OCI-LY7 (cell line): Measurements from ENCODE around the gene VPS9D1. TPM values are rescaled to one million over a fixed set of nuclear protein-coding genes. Genes with fewer than 3 reads are reported as not detected.

Experiments used
- BruUV-seq: library from RNA; stranded (reverse); fragments of 400-500 nt; replicated peaks from 2 replicates; lab custom pipeline; 2021; lab: Mats Ljungman, UMichigan
- CTCF ChIA-PET: fragments of 300-600 bp; sonication (Branson Sonifier 250); formaldehyde crosslinking; loops from one replicate; lab custom pipeline; 2022; ENCODE audit warnings: antibody characterized with exemption; ENCODE audit not compliant: unreplicated experiment; lab: Charles Lee
- POLR2A ChIA-PET: fragments of 300-600 bp; sonication (Branson Sonifier 250); formaldehyde crosslinking; loops from one replicate; lab custom pipeline; 2022; ENCODE audit warnings: antibody characterized with exemption; lab: Charles Lee
- DNase-seq: peaks from one replicate; pipeline ENCODE4 v3.0.0-alpha.2; 2015; ENCODE audit warnings: low spot score
- H2AFZ ChIP-seq: fragments of 200-600 bp; sonication (generic), shearing (Covaris generic); 2 replicates; pipeline ENCODE4 v1.6.1; 2014; ENCODE audit warnings: mild to moderate bottlenecking, antibody characterized with exemption, low read length, moderate library complexity
- H3K27ac ChIP-seq: fragments of 200-600 bp; sonication (generic); 2 replicates; pipeline ENCODE4 v1.5.1; 2014; ENCODE audit warnings: mixed run types, low read depth, mild to moderate bottlenecking, moderate library complexity, low read length, inconsistent platforms; ENCODE audit not compliant: poor library complexity, severe bottlenecking
- H3K36me3 ChIP-seq: fragments of 200-600 bp; sonication (generic); 2 replicates; pipeline ENCODE4 v1.6.1; 2014; ENCODE audit warnings: mild to moderate bottlenecking, antibody characterized with exemption, low read length, moderate library complexity, mixed read lengths; ENCODE audit not compliant: insufficient read depth
- H3K4me1 ChIP-seq: fragments of 200-600 bp; sonication (generic); 2 replicates; pipeline ENCODE4 v1.5.1; 2014; ENCODE audit warnings: mild to moderate bottlenecking, low read length; ENCODE audit not compliant: insufficient read depth, poor library complexity, severe bottlenecking
- H3K4me2 ChIP-seq: fragments of 200-600 bp; sonication (generic); 2 replicates; pipeline ENCODE4 v1.6.1; 2014; ENCODE audit warnings: mild to moderate bottlenecking, low read length
- H3K4me3 ChIP-seq: fragments of 200-600 bp; sonication (generic); 2 replicates; pipeline ENCODE4 v1.5.1; 2014; ENCODE audit warnings: mild to moderate bottlenecking, low read depth, low read length; ENCODE audit not compliant: poor library complexity, severe bottlenecking
- H3K79me2 ChIP-seq: fragments of 200-600 bp; sonication (generic); 2 replicates; pipeline ENCODE4 v1.6.1; 2016; ENCODE audit warnings: low read depth, mild to moderate bottlenecking, low read length, moderate library complexity, mixed read lengths; ENCODE audit not compliant: insufficient read depth
- H3K9me2 ChIP-seq: fragments of 200-600 bp; sonication (generic); 2 replicates; pipeline ENCODE4 v1.6.1; 2016; ENCODE audit warnings: mild to moderate bottlenecking, low read length, mixed read lengths; ENCODE audit not compliant: insufficient read depth
- H3K9me3 ChIP-seq: fragments of 200-600 bp; sonication (generic); 2 replicates; pipeline ENCODE4 v1.6.1; 2014; ENCODE audit warnings: mild to moderate bottlenecking, mixed run types, low read length, mixed read lengths
- H4K20me1 ChIP-seq: fragments of 200-600 bp; sonication (generic); 2 replicates; pipeline ENCODE4 v1.6.1; 2014; ENCODE audit warnings: mild to moderate bottlenecking, antibody characterized with exemption, low read length, moderate library complexity, mixed read lengths; ENCODE audit not compliant: insufficient read depth
- CTCF ChIP-seq: fragments of 200-600 bp; sonication (generic); conservative IDR thresholded peaks from 2 replicates; pipeline ENCODE4 v1.5.1; 2014; ENCODE audit warnings: mild to moderate bottlenecking, antibody characterized with exemption, low read length, moderate library complexity, mixed read lengths
- EZH2phosphoT487 ChIP-seq: fragments of 200-600 bp; sonication (generic); IDR thresholded peaks from 2 replicates; pipeline ENCODE4 v1.6.1; 2018; ENCODE audit warnings: low read depth, borderline replicate concordance, mild to moderate bottlenecking, mixed run types, antibody characterized with exemption, low read length, moderate library complexity, mixed read lengths
- intact Hi-C: fragments of 100-400 bp; cut with micrococcal nuclease; formaldehyde crosslinking; loops from one replicate; pipeline ENCODE4 v1.10.0; 2022; ENCODE audit not compliant: unreplicated experiment
- total RNA-seq, 2 experiments: library from RNA; depleted of rRNA in 1 of 2; stranded (reverse); fragments of >200 nt in 1 of 2; shearing (Covaris generic) in 1 of 2; gene quantifications; 2 replicates each; pipeline ENCODE4 v1.2.3, GENCODE V29; 2014 to 2022

The VPS9D1 gene
- total RNA-seq, 2 experiments from 2014 or later, result 3.1 to 4.6 TPM

GRCh38 chr16:89739383-89739782 lies 18.7 kb upstream of the VPS9D1 start:
- ChIA-PET POLR2A (no interaction called here), CTCF (no interaction called here)
- Histone ChIP-seq H3K9me3 (no peaks in the 10 kb centered on the region), H3K4me2 (no peak overlapping the region), H3K79me2 (no peaks in the 10 kb centered on the region), H3K36me3 (peaks cover 100% of the 10 kb centered on the region), H4K20me1 (no peaks in the 10 kb centered on the region), H3K9me2 (no peaks in the 10 kb centered on the region), H3K4me1 (no peaks in the 10 kb centered on the region), H3K4me3 (no peak overlapping the region), H3K27ac (no peak overlapping the region), H2AFZ (no peak overlapping the region)
- no TSS peak for BruUV-seq
- DNase-seq, result no peak
- TF ChIP-seq CTCF (no peak), EZH2phosphoT487 (no peak)
- intact Hi-C loops, result no loop called here

- Histone ChIP-seq H2AFZ (no peak overlapping the region), H3K4me1 (no peaks in the 10 kb centered on the region), H4K20me1 (no peaks in the 10 kb centered on the region), H3K79me2 (no peaks in the 10 kb centered on the region), H3K9me3 (no peaks in the 10 kb centered on the region), H3K36me3 (peaks cover 100% of the 10 kb centered on the region), H3K9me2 (no peaks in the 10 kb centered on the region), H3K4me2 (no peak overlapping the region), H3K27ac (no peak overlapping the region), H3K4me3 (no peak overlapping the region)
- no peak for DNase-seq
- TF ChIP-seq CTCF, result no peak
- no peak for TF ChIP-seq EZH2phosphoT487
- BruUV-seq, result no TSS peak
- ChIA-PET CTCF (no interaction called here), POLR2A (interaction anchor here (0.6 kb wide), 1 partner anchor 23 kb away, joined by 3 read pairs; no protein-coding TSS in a partner anchor)
- intact Hi-C loops, result no loop called here
Observed at GRCh38 chr16:89738538-89739317, 18.0 kb upstream of the VPS9D1 start.

- H3K9me3 ChIP-seq, result no peaks in the 10 kb centered on the region
- peaks cover 100% of the 10 kb centered on the region for H3K36me3 ChIP-seq
- TF ChIP-seq CTCF (no peak), EZH2phosphoT487 (no peak)
- no peaks in the 10 kb centered on the region for H3K9me2 ChIP-seq
- ChIA-PET POLR2A (no interaction called here), CTCF (no interaction called here)
- no peak overlapping the region for H3K27ac ChIP-seq
- H3K4me3 ChIP-seq, result no peak overlapping the region
- BruUV-seq, result no TSS peak
- intact Hi-C loops, result no loop called here
- H2AFZ ChIP-seq, result no peak overlapping the region
- no peak for DNase-seq
- H3K79me2 ChIP-seq, result no peaks in the 10 kb centered on the region
- no peaks in the 10 kb centered on the region for H3K4me1 ChIP-seq
- H3K4me2 ChIP-seq, result no peak overlapping the region
- H4K20me1 ChIP-seq, result no peaks in the 10 kb centered on the region
Observed at GRCh38 chr16:89738072-89738377, 17.3 kb upstream of the VPS9D1 start.
